Mononuclear cell (primary cell): ENCODE data around the gene UBASH3B. TPM values are rescaled to one million over a fixed set of nuclear protein-coding genes. Genes with fewer than 3 reads are reported as not detected.

Source experiments
- total RNA-seq: library from RNA; depleted of rRNA; stranded (reverse); fragments of >200 nt; gene quantifications from one replicate; pipeline ENCODE4 v1.2.3, GENCODE V29; 2012

The UBASH3B gene
- total RNA-seq, 1 donor, result 16.3 TPM

Other genes starting within 250 kb of the UBASH3B start
- gene CRTAM, start 182.8 kb downstream of the UBASH3B start, total RNA-seq, result 5.7 TPM
- 2.3 TPM for gene JHY, start 227.0 kb downstream of the UBASH3B start, total RNA-seq